HG02973 (cell line): ENCODE measurements around the gene SLC6A18.
"Not testable (repeated sequence)": the region's sequence is repeated elsewhere in the genome, so short reads cannot be mapped to it uniquely, and the experiment has no call there.

Source experiments
- ATAC-seq: cut with Tn5 transposase; IDR thresholded peaks from one replicate; pipeline ENCODE4 v1.9.1; 2021; ENCODE audit warnings: moderate library complexity; ENCODE audit not compliant: unreplicated experiment

The SLC6A18 gene

GRCh38 chr5:1273745-1274144, 48.6 kb downstream of the SLC6A18 start:
- no peak for ATAC-seq

GRCh38 chr5:1274471-1274870, 49.3 kb downstream of the SLC6A18 start:
- no peak for ATAC-seq

GRCh38 chr5:1275397-1276391, 50.5 kb downstream of the SLC6A18 start:
- ATAC-seq, result not testable (repeated sequence)

- no peak for ATAC-seq
These were observed 51.7 kb downstream of the SLC6A18 start for GRCh38 chr5:1276930-1277329.

- no peak for ATAC-seq
These were observed 52.1 kb downstream of the SLC6A18 start for GRCh38 chr5:1277331-1277730.

- ATAC-seq, result no peak
These were observed 52.6 kb downstream of the SLC6A18 start for GRCh38 chr5:1277781-1278180.

GRCh38 chr5:1278216-1278615, 53.0 kb downstream of the SLC6A18 start:
- no peak for ATAC-seq

- no peak for ATAC-seq
These were observed 53.7 kb downstream of the SLC6A18 start for GRCh38 chr5:1278656-1279442.

GRCh38 chr5:1279443-1280151, 54.4 kb downstream of the SLC6A18 start:
- ATAC-seq, result no peak

GRCh38 chr5:1280177-1281037, 55.2 kb downstream of the SLC6A18 start:
- ATAC-seq, result no peak

- no peak for ATAC-seq
These were observed 56.1 kb downstream of the SLC6A18 start for GRCh38 chr5:1281038-1281882.

- no peak for ATAC-seq
These were observed 57.2 kb downstream of the SLC6A18 start for GRCh38 chr5:1282131-1282992.

- not testable (repeated sequence) for ATAC-seq
These were observed 58.0 kb downstream of the SLC6A18 start for GRCh38 chr5:1282993-1283728.

- ATAC-seq, result not testable (repeated sequence)
These were observed 58.5 kb downstream of the SLC6A18 start for GRCh38 chr5:1283729-1284041.

GRCh38 chr5:1284336-1284970, 59.3 kb downstream of the SLC6A18 start:
- ATAC-seq, result not testable (repeated sequence)

- no peak for ATAC-seq
These were observed 60.0 kb downstream of the SLC6A18 start for GRCh38 chr5:1285141-1285540.

GRCh38 chr5:1285883-1286291, 60.7 kb downstream of the SLC6A18 start:
- ATAC-seq, result no peak
